Cardiac muscle cell (in vitro differentiated cells and primary cell): ENCODE measurements around the gene SH3RF1. TPM values are rescaled to one million over a fixed set of nuclear protein-coding genes. Genes with fewer than 3 reads are reported as not detected.
"Not testable (repeated sequence)": the region's sequence is repeated elsewhere in the genome, so short reads cannot be mapped to it uniquely, and the experiment has no call there.

Experiments used
- DNase-seq, 2 donors: peaks; one replicate each; pipeline versions ENCODE4 v3.0.0 to v3.0.0-alpha.2; 2010 to 2017; ENCODE audit warnings: low read depth in 1 of 2, low spot score in 1 of 2
- H3K27ac ChIP-seq: fragments of 200-600 bp; sonication (generic); 2 replicates; pipeline ENCODE4 v1.5.1; 2016
- H3K27me3 ChIP-seq: fragments of 200-600 bp; sonication (generic); 2 replicates; pipeline ENCODE4 v1.6.0; 2016; ENCODE audit warnings: control low read depth
- H3K36me3 ChIP-seq: fragments of 200-600 bp; sonication (generic); 2 replicates; pipeline ENCODE4 v1.5.1; 2016; ENCODE audit warnings: control low read depth
- H3K4me1 ChIP-seq: fragments of 200-600 bp; sonication (generic); 2 replicates; pipeline ENCODE4 v1.8.1; 2017; ENCODE audit warnings: low read depth, mild to moderate bottlenecking, mixed run types
- H3K4me3 ChIP-seq: fragments of 200-600 bp; sonication (generic); 2 replicates; pipeline ENCODE4 v1.5.1; 2016; ENCODE audit warnings: mild to moderate bottlenecking
- H3K9me3 ChIP-seq: fragments of 200-600 bp; sonication (generic); 2 replicates; pipeline ENCODE4 v1.5.1; 2017; ENCODE audit warnings: low read depth, mild to moderate bottlenecking, control low read depth
- CTCF ChIP-seq: IDR thresholded peaks from 2 replicates; pipeline ENCODE4 v1.5.1; 2012; ENCODE audit warnings: low read depth, mild to moderate bottlenecking, low read length
- polyA plus RNA-seq: library from polyadenylated mRNA; unstranded; fragments of >200 nt; fragmentation: Nextera tagmentation; extraction: Ambion mirVana; gene quantifications from 2 replicates; pipeline ENCODE4 v1.2.1, GENCODE V29; 2016
- total RNA-seq: library from RNA; depleted of rRNA; stranded (reverse); fragments of >200 nt; gene quantifications from 2 replicates; pipeline ENCODE4 v1.2.3, GENCODE V29; 2016

The SH3RF1 gene
- total and polyA plus RNA-seq, 2 experiments from 2014 or later, result 3.4 to 4.3 TPM

GRCh38 chr4:169195032-169195431 is 75.7 kb downstream of the SH3RF1 start:
- H3K9me3 ChIP-seq, result no peaks in the 10 kb centered on the region
- no peak overlapping the region for H3K4me3 ChIP-seq
- no peaks in the 10 kb centered on the region for H3K4me1 ChIP-seq
- H3K36me3 ChIP-seq, result no peaks in the 10 kb centered on the region
- DNase-seq, result no peak
- H3K27me3 ChIP-seq, result no peaks in the 10 kb centered on the region
- TF ChIP-seq CTCF, result no peak
- no peak overlapping the region for H3K27ac ChIP-seq

DNA sequence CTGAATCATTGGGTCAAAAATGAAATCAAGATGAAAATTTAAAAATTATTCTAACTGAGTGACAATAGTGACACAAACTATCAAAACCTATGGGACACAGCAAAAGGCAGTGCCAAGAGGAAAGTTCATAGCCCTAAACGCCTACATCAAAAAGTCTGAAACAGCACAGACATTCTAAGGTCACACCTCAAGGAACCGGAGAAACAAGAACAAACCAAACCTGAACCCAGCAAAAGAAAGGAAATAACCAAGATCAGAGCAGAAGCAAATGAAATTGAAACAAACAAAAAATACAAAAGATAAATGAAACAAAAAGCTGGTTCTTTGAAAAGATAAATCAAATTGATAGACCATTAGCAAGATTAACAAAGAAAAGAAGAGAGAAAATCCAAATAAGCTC is 80.8 kb downstream of the SH3RF1 start:
- not testable (repeated sequence) for H3K4me1 ChIP-seq, H3K27ac ChIP-seq, H3K4me3 ChIP-seq, H3K9me3 ChIP-seq, H3K27me3 ChIP-seq, DNase-seq, H3K36me3 ChIP-seq

- no peak for TF ChIP-seq CTCF
- no peak for DNase-seq
- Histone ChIP-seq H3K36me3 (no peaks in the 10 kb centered on the region), H3K9me3 (no peaks in the 10 kb centered on the region), H3K27ac (no peak overlapping the region), H3K4me1 (no peaks in the 10 kb centered on the region), H3K4me3 (no peak overlapping the region), H3K27me3 (no peaks in the 10 kb centered on the region)
Observed at GRCh38 chr4:169189372-169189771, 81.4 kb downstream of the SH3RF1 start.

DNA sequence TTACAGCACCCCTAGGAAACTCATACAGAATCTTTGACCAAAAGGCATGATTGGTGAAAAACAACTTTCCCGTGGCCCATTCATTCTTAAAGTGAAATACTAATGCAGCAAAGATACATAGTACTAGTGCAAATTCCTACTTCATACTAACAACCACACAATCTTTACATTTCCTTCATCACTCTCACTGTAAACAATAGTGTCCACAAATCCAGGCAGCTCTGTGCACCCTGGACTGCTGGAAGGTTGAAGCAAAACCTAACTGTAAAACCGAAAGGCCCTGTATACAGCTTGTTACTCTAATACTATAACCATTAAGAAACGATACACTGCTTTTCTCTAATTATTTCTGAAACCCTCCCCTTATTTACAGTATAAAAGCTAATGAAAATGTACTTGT is 82.6 kb downstream of the SH3RF1 start:
- Histone ChIP-seq H3K36me3 (no peaks in the 10 kb centered on the region), H3K9me3 (no peaks in the 10 kb centered on the region), H3K4me1 (no peaks in the 10 kb centered on the region), H3K4me3 (no peak overlapping the region), H3K27me3 (no peaks in the 10 kb centered on the region), H3K27ac (no peak overlapping the region)
- no peak for DNase-seq
- no peak for TF ChIP-seq CTCF

DNA sequence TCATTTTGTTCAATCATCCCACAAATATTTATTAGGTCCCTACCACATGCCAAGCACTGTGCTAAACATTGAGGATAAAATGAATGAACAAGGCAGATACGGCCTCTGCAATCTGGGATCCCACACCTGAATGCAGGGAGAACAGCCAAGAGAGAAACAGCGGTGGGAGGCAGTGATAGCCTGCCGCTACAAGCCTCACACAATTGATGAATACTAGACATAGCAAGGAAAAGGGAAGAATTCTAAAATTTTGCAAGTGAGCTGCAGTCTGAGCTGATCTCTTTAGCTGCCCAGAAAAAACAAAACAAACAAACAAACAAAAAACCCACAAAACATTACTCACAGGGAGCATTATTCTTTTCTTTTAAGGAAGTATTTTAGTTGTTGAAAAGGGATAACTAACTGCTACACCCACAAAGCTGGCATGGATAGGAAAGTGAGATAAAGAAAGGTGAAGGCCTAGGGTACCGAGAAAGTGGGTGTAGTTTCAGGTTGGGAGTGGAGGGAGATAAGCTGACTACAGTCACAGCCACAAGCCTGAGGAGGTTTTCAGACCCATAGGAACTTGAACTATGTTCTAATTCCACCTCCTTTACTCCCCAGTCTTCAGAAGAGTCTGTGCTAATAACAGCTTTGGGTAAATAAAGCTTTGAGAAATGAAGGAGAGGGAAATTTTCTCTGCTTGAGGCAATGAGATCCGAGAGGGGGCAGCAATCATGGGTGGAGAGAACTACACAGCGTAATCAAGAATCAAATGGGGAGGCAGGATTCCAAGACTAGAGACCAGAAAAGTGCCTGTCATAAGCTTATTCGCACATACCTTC is 85.4 kb downstream of the SH3RF1 start:
- H3K4me1 ChIP-seq, result no peaks in the 10 kb centered on the region
- peak; percentile 17 for TF ChIP-seq CTCF
- H3K36me3 ChIP-seq, result no peaks in the 10 kb centered on the region
- no peak overlapping the region for H3K4me3 ChIP-seq
- peak in 1 of 2 donors; percentile 25 for DNase-seq
- H3K27me3 ChIP-seq, result no peaks in the 10 kb centered on the region
- H3K27ac ChIP-seq, result no peak overlapping the region
- no peaks in the 10 kb centered on the region for H3K9me3 ChIP-seq

GRCh38 chr4:169184686-169185085 is 86.1 kb downstream of the SH3RF1 start:
- no peak for TF ChIP-seq CTCF
- no peaks in the 10 kb centered on the region for H3K4me1 ChIP-seq
- no peak overlapping the region for H3K4me3 ChIP-seq
- H3K27ac ChIP-seq, result no peak overlapping the region
- DNase-seq, result no peak
- no peaks in the 10 kb centered on the region for H3K36me3 ChIP-seq
- no peaks in the 10 kb centered on the region for H3K9me3 ChIP-seq
- no peaks in the 10 kb centered on the region for H3K27me3 ChIP-seq
